Inflammatory macrophage (primary cell): ENCODE data around the gene VOPP1.
"Not testable (repeated sequence)": the region's sequence is repeated elsewhere in the genome, so short reads cannot be mapped to it uniquely, and the experiment has no call there.

Experiments
- DNase-seq, 2 donors: peaks; one replicate each; pipeline ENCODE4 v3.0.0-alpha.2; 2020 to 2022

Gene VOPP1

GRCh38 chr7:55531536-55531935, 40.8 kb downstream of the VOPP1 start:
- DNase-seq: no peak

- no peak for DNase-seq
Observed at GRCh38 chr7:55527307-55527706, 45.0 kb downstream of the VOPP1 start.

DNA sequence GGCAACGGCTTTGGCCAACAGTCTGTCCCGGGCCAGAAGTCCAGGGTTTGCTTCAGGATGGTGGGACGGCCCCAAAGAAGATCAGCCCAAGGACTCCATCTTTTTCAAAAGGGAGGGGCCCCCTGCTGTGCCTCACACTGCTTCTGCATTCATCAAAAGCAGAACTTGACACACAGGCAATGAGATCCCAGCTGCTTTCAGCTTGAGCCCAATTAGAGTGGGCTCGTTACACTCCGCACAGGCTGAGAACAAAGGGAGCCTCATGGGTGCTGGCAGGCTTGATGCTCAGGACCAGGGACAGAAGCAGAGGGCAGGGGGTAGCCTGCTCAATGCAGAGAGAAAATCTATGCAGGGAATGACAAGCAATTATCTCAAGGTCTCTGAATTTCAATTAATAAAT, 45.5 kb downstream of the VOPP1 start:
- peak; percentile 47 to 70 for DNase-seq

- no peak for DNase-seq
Observed at GRCh38 chr7:55526329-55526728, 46.0 kb downstream of the VOPP1 start.

GRCh38 chr7:55524558-55525310, 47.6 kb downstream of the VOPP1 start:
- DNase-seq: no peak

DNA sequence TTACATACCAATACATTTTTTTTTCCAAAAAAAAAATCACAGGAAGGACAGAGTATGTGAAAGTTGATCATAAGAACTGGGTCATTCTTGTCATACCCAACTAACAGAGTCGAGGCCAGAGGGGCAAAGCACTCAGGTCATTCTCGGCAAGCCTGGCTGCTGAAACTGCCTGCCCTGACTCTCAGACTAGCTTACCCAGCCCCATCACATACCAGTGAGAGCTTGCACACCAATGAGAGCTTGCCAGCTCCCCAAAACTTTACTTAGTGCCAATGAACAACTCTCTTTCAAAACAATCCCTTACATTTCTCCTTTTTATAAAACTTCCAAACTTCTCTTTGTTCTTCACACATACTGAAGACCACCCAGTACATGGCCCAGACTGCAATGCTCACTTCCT, 48.9 kb downstream of the VOPP1 start:
- DNase-seq: no peak

- DNase-seq: no peak
Observed at GRCh38 chr7:55521917-55522902, 50.1 kb downstream of the VOPP1 start.

GRCh38 chr7:55521512-55521911, 50.8 kb downstream of the VOPP1 start:
- DNase-seq: no peak

GRCh38 chr7:55520426-55521140, 51.7 kb downstream of the VOPP1 start:
- DNase-seq: no peak

- no peak for DNase-seq
Observed at GRCh38 chr7:55518836-55519235, 53.5 kb downstream of the VOPP1 start.

DNA sequence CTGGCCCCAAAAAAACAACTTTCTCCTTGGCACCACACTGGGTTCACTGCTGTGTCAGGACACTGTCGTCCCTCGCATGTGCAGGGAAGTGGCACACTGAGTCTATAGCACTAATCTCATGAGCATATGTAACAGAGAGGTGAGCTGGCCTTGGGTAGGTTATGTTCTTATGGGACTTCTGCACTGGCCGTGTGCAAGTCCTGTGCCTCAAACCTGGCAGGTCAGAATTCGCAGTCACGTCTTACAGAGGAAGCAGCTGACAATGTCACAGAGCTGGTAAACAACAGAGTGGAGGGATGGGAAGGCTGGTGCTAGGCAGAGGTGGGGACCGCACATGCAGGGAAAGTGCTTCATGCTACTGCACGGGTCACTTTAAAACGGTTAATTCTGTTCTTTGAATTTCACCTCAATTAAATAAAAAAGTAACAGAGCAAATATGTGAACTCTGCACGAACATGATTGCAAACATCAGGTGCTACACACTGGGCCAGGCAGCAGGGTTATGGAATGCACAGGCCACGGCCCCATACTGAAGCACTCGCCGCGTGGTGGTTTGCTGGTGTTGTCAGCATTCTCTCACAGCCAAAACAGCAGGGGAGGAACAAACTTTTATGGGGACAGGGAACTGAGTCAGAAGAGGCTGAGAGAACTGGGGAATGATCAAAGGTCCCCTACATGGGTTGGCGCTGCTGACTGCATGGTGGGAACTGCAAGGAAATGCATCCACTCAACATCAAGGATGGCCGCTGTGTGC, 54.2 kb downstream of the VOPP1 start:
- no peak for DNase-seq

DNA sequence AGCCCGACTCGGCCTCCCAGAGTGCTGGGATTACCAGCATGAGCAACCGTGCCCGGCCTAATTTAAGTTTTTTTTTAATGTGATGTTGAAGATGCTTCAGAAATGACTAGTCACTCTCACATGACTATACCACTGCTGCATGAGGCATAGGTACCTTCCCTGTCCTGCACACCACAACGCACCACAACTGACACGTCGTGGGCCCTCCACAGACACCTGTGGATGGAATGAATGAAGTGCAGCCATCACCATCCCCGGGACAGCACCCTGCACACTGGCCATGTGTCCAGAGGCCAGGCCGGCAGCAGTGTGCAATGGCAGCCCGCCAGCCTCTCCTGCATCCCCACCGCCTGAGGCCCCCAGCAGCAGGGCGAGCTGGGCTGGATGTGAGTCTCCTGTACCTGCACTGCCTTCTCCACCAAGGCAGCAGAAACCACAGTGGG, 55.1 kb downstream of the VOPP1 start:
- no peak for DNase-seq

DNA sequence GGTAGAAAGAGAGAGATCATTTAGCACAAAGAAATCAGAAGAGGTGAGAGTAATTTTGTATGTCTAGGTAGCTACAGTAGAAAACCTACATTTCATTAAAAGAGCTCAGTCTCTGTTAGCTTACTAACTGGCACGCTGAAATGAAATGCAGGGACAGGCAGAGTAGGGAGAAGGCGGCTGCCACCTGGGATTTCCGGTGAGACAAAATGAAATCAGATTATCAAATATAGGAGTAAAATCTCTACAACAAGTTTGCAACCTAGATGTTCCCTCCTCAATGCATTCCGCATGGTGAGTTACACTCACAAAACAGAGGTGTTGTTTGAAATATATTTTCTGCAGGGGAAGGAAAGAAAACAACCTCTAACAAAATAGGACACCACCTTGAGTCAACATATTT, 55.9 kb downstream of the VOPP1 start:
- DNase-seq: no peak

DNA sequence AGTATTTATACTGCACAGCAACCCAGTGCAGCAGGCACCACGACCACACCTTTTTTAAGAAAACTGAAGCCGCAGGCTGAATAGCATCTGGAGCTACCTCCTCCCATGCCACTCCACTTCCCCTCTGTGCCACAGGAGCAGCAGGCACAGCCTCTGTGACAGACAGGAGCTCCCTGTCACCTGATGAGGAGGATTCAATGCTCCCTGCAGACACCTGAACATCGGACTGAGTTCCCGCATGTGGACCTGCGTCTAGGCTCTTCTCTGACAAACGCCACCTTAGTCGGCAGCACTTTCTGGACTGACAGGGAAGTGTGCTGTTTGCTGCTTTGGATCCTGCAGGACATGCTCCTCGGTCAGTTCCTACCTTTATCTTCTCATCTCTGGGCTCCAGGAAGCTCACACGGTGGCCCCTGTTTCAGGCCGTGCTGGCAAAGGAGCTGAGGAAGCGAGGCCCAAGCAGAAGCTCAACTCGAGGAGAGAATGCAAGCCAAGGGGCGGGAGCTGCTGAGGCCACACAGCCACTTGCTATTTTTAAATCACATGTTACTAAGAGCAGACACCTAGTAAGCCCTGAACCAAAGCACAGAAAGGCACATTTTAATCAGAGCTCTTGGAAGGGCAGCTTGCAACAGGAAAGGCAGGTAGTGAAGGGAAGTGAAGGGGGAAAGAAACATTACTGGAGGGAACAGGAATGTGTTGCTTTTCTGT, 56.6 kb downstream of the VOPP1 start:
- DNase-seq: no peak

DNA sequence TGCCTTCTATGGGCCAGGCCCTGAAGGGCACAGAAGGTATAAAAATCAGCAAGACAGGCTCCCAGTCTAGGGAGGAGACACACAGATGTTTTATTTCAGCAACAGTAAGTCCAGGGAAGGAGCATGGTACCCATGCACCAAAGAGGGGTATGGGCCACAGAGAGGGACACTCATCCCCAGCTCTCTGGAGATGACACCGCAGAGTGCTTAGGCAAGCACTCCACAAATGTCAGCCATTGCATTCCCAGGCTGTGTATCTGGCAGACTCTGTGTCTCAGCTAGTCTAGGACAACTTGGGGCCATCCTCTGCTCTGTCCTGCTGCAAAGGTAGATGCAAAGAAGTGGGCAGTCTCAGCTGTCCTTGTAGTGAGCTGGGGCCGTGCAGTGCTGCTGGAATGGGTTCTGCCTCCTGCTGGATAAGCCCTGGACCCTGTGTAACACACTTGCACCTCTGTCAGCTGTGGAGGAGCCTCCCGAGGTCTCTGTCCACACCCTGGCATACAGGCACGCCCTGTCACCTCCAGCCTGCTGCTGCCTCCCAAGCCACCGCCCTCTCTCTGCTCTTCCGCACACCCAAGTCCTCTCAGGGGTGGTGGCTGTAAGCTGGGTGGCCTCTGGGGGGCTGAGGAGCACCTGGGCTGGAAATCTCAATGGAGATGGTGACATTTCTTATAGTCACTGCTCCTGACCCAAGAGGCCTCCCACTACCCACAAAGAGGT, 57.6 kb downstream of the VOPP1 start:
- no peak for DNase-seq

- no peak for DNase-seq
Observed at GRCh38 chr7:55513868-55514267, 58.4 kb downstream of the VOPP1 start.

DNA sequence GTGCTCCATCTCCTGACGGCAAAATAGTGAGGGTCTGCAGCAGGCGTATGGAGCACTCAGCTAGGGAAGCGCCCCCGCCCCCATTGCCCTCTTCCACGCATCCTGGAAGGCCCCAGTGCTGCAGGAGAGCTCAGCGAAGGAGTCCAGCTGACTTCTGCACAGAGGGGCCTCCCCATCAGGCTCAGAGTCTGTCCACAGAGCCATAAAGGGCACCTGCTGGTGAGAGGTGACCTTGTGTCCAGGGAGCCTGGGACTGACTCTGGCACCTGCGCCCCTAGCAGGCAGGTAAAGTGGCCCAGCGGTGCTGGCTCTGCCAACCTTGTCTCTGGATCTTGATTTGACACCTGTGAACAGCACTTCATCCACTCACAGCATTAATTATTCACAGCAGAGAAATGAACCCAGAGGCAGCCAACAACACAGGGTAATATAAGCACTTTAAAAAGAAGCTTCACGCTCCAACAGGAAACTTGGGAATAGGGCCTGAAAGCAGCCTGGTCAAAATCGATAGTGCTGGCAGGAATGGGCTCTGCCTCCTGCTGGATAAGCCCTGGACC, 59.6 kb downstream of the VOPP1 start:
- DNase-seq: no peak

DNA sequence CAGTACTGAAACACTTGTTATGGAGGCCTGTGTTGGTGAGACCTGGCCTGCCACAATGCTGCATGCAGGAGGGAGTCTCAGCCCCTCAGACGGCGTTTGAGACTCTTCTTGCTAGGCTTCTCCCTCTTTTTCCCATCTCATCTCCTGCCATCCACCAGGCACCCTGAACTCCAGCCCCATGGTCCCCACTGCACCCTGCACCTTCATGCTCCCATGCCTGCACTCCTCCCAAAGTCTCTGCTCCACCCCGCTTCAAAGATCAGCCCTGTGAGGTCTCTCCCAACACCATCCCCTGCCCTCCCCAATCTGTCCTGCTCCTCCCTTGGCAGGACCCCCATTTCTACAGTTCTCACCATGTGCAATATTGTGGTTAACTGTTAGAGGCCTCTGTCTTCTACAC, 61.7 kb downstream of the VOPP1 start:
- DNase-seq: no peak

DNA sequence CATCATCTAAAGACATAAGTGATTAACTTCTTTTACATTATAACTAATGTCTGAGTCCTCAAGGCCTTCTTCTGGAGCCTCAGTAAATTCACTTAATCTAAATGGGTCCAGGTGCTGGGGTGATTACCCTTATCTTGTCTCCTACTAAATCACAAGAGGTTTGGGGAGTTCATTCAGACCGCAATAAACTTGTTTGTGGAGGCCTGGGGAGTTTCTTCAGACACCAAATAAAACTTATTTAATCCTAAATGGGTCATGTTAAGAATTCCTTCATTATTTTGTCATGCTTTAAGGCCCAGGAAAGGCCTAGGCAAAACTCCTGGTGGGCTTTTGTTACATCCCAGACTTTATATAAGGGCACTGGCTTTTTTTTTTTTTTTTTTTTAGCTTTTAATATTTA, 62.1 kb downstream of the VOPP1 start:
- not testable (repeated sequence) for DNase-seq

- DNase-seq: peak; percentile 92 to 93
Observed at GRCh38 chr7:55509322-55509721, 63.0 kb downstream of the VOPP1 start.
